LoVo (cell line): ENCODE measurements around the gene ELMO2.

Source experiments
- DNase-seq: peaks from one replicate; pipeline ENCODE4 v3.0.0-alpha.2; 2016; ENCODE audit warnings: low spot score

ELMO2 gene

GRCh38 chr20:46367967-46368901, 38.2 kb downstream of the ELMO2 start:
- no peak for DNase-seq

GRCh38 chr20:46367234-46367633, 39.2 kb downstream of the ELMO2 start:
- DNase-seq = no peak

DNA sequence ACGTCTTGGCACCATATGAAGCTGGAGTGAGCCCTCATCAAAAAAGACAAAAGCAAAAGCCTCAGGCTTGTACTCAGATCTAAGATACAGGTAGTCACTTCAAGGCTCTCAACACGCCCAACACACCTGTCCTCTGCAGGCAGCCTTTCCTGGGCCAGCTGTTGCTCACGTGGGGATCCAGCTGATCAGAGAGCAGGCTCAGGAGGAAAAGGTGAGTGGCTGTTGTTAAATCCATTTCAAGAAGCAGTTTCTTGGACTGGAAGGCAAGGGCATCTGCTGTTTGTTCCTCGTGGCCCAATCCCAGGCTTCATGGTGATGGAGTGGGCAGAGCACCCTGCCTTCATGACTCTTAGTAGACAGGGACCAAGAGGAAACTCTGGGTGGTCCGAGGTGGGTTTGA, 39.6 kb downstream of the ELMO2 start:
- DNase-seq = no peak

DNA sequence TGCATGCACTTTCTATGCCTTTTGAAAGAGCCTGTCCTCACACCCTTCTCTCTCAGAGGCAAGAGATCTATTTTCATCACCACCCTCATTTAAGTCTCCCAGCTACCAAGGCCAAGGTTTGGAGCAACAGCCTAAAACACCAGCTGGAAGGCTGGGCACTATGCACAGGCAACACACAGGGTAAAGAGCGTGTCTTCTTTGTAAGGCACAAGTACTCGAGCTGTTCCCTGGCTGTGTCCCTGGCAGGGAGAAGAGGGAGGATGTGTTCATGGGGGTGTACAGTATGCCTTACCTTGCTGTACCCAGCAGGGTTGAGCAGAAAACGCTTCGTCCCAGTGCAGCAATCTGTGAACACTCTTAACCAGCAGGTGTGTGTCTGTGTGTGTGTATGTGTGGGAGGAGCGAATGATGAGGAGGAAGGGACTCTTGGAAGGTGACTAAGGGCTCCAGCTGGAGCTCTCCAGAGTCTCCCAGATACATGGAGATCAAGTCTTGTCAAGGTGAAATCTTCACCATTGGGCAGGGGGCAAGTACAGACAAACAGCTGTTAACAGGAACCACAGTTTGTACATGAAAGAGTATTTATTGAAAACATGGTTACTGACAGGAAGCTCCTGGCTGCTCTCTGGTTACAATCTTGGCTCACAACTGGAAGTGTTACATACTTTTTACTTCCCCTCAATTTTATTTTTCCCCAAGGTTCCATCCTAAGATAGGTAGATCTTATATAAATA, 40.8 kb downstream of the ELMO2 start:
- no peak for DNase-seq

GRCh38 chr20:46364670-46365486, 41.5 kb downstream of the ELMO2 start:
- no peak for DNase-seq

DNA sequence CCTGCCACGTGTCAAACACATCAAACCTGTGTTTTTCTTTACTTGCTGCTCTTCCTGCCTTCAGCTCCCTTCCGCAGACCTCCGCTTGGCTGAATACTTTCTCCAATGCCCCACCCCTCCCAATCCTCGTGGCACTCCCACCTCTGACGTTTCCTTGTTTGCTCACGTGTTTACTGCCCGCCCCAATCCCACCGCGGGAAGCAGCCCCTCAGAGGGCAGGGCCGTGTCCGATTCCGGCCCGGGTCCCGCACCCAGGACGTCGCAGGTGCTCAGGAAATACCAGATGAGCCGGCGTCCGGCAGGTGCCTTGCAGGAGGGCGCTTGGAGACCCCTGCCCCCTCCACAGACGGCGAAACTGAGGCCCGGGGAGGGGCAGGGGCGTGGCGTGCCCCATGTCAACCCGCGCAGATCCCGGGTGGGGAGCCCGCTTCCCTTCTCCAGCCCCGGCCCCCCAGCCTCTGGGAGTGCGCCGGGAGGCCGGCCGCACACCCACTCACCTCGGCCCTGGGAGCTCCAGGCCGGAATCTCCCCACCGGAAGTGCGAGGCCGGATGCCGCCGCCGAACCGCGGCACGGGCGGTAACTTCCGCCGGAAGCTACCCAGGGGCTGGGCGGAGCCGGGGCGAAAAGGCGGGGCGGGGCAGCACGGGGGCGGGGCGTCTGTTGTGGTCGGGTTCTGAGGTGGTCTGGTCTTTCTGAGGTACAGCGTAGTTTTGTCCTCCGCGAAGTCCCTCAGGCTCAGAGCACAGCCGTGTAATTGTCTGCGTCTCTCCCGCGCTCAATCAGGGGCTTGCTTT, 42.3 kb downstream of the ELMO2 start:
- peak; percentile 85 for DNase-seq

GRCh38 chr20:46362921-46363867, 43.2 kb downstream of the ELMO2 start:
- DNase-seq = no peak

DNA sequence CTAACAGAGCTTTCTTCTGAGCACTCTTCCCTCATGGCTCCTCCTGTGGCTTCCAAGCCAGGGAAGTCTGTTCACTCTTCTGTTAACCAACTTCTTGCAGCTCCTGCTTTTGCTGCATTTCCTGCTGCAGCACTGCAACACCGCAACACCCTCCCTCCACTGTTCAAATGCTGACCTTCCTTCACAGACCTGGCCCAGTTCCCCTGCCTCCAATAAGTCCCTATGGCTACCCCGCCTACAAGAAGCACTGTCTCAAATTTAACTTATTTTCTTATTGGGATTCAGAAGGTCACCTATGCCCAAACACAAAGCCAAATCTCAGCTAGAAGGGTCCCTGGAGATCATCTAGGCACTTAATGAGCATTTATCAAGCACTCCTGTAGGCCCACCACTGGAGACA, 44.6 kb downstream of the ELMO2 start:
- DNase-seq = no peak

- no peak for DNase-seq
These were observed 45.0 kb downstream of the ELMO2 start for GRCh38 chr20:46361381-46361780.

- no peak for DNase-seq
These were observed 47.1 kb downstream of the ELMO2 start for GRCh38 chr20:46359233-46359751.

DNA sequence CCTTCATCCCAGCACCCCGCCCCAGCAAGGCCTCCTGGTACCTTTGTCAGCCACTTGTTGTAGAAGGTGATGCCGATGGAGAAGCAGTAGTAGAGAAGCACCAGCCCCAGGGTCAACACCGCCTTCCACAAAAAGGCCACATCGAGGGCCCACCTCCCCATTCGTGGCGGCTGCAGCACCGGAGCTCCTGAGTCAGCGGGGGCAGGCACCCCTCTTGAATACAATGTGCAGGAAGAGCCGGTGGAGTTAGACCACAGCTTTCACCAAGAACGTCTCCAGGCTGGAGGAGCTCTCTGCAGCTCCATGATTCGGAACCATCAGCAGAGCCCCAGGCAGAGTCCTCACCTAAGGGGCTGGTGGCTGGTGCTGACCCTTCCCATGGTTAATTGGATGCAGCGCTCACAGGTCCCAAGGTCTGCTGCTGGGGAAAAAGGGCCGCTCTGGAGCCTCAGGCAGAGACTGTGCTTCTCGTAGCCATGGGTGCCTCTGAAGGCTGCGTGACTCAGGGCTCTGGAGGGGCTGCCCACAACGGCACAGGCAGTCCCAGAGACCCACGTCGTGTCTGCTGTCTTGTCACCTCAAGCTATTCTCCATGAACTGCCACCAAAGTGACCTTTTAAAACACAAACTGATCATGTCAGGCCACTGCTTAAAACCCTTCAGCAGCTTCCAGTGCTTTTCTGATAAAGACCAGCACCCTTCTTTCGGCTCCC, 47.9 kb downstream of the ELMO2 start:
- DNase-seq = no peak

DNA sequence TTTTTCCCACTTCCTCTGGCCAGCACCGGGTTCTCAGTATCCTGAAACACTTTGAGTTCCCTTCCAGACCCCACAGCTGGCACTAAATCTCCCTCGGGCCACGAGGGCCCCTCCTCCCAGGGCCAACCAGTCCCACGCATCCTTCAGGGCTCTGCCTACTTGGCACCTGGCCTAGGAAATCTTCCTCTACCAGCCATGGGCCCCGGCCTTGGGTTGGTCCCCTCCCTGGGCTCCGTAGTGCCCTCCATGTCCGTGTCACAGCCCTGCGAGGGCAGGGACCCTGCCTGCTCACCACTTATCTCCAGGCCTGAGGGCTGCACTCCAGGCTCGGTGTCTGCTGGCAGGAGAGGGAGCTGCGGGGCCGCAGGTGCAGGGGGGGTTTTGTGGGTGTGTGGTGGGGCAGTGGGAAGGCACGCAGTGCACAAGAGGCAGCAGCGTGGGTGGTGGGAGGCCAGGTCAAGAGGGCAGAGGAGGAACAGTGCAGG, 49.3 kb downstream of the ELMO2 start:
- no peak for DNase-seq

DNA sequence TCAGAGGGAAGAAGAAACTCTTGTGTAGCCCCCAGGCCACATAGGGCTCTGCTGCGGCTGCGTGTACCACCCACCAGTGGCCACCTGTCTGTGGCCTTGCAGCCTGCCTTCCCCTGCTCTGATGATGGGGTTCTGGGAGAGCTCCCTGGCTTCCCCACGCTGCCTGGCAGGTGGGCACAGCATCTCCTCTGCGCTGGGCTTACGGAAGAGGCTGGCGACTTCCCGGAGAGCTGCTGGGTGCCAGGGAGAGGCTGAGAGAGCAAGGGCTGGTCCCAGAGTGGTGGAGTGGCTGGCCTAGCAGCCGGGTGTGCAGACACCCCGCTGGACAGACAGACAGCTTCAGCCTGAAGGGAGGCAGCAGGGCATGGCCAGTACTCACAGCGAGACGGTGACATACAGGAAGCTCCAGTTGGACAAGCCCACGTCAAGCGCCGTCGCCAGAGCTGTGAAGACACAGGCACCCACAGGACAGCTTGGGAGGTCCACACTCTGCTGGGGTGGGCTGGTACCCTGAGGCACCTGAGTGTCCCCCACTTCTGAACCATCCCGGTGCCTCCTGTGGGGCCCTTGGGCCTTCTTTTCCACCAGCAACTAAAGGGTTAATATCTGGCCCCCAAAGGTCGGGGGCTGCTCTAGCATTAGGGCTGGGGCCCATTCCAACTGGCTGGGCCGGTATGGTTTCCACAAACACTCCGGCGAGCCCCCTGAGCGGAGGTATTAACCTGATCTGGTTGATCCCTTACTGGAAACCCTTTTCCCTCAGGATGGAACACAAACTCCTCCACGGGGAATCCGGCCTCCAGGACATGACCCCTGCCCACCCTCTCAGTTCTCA, 50.0 kb downstream of the ELMO2 start:
- no peak for DNase-seq

DNA sequence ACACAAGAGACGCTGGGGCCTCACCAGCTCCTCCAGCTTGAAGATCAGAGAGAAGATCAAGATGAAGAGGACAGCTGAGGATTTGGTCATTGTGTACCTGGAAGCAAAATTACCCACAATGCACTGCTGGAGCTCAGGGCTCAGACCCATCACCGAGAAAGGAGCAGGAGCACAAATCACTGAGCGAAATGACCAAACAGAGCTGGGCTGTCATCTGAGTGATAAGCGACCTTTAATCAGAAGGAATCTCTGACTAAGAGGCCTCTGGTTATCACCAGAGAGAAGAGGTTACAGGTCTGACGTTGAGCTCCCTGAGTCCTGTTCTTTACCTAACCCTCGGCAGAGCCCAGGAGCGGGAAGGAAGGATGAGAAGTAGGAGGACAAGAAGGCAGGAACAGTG, 50.6 kb downstream of the ELMO2 start:
- no peak for DNase-seq

DNA sequence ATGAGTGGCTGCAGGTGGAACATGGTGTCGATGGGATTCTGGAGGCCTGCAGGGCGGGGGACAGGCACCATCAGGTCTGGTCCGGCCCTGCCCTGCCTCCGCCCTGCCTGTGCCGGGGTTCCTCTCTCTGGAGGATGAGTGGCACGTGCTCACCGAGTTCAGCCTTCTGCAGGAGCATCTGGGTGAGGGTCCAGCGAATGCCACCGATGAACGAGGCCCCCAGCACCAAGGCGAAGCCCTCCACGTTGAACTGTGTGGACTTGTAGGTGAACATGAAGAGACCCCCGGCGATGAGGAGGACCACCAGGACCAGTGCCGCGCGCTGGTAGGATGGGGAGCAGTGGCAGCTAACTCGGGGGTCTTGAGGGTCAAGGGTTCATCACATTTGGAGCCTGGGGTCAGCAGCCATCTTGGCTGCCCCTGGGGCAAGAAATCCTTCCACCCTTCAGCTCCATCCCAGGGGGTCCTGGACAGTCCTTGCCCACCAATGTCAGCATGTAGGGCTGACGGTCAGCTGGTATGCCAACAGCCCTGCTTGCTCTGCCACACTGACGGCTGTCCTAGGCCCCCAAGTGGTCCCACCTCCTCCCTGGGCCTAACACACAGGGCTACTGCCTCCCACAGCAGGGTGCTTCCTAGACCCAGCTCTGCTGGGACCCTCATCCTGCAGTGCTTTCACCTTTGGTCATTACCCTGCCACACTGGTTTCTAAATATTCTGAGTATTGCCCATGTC, 51.3 kb downstream of the ELMO2 start:
- DNase-seq = no peak

DNA sequence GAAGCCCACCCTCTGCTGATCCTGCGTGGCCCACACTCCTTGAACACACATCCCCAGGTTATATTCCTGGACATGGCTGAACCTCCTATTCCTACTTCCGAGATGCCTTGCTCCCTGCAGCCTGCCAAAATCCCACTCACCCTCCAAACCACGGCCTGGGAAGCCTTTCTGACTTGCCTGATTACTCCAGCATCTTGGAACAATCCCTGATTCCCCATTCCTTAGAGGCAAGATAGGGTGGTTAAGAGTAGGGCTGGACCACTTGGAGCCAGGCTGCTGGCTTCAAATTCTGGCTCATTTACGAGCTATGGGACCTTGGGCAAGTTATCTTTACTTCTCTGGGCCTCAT, 52.2 kb downstream of the ELMO2 start:
- no peak for DNase-seq

DNA sequence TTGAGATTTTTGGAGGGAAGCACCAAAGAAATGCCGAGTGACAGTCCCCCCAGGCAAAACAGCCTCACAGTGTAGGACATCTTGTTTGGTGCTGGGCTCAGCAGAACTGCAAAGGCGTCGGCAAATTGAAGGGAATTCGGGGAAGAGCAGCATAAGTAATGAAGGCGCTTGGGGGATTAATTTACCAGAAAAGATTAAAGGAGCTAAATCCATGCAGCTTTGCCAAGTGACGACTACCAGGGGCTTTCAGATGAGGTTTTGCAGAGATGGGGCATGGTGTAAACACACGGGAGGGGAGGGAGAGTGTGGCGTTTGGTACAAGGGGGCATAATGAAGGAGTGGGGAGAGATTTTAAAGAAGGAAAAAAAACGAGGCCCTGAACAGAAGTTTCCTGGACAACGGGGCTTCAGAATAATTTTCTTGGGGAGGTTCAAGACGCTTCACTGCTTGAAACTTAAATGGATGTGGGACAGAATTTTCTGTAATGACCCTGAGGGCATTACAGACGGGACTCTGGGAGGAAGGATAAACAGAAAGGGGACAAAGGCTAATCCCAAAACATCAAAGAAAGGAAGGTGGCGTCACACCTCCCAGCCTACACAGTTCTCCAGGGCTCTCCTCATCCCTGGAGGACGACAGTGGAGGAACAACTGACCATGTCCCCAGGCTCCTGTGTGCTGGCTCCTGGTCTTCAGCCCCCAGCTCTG, 52.8 kb downstream of the ELMO2 start:
- no peak for DNase-seq
